Measurements from ENCODE around the gene PITHD1.
"Not testable (repeated sequence)": the region's sequence is repeated elsewhere in the genome, so short reads cannot be mapped to it uniquely, and the experiment has no call there.

PITHD1 gene

DNA sequence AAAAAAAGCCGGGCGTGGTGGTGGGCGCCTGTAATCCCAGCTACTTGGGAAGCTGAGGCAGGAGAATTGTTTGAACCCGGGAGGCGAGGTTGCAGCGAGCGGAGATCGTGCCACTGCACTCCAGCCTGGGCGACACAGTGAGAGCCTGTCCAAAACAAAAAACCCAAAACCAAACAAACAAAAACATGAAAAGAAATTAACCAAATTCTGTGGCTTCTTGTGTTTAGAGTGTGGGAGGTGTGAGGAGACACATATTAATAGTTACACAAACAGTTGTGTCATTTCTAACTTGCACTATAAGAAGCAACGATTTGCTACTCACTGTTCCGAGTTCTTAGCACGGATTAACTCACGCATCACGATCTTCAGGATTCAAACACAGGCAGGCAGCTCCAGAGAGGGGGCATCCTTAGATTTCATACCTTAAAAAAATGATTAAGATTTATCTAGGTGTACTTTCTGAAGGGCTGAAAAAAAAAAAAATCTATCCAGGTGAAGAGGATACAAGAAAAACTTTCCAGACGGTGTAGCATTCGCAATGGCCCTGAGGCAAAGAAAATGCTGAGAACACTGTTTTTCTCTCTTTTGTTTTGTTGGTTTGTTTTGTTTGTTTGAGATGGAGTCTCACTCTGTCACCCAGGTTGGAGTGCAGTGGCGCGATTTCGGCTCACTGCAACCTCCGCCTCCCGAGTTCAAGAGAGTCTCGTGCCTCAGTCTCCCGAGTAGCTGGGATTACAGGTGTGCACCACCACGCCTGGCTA lies 47.7 kb downstream of the PITHD1 start:
- DNase-seq (ENCODE audit: low read depth in 2 of 2): no peak

DNA sequence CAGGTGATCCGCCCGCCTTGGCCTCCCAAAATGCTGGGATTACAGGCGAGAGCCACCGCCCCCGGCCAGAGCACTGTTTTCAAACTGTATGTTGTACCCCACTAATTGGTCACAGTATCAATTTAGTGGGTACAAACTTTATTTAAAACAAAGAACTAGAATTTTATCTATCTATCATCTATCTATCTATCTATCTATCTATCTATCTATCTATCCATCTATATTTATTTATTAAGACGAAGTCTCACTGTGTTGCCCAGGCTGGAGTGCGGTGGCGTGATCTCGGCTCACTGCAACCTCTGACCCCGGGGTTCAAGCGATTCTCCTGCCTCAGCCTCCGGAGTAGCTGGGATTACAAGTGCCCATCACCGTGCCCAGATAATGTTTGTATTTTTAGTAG lies 48.4 kb downstream of the PITHD1 start:
- not testable (repeated sequence) for DNase-seq (ENCODE audit: low read depth in 2 of 2)

DNA sequence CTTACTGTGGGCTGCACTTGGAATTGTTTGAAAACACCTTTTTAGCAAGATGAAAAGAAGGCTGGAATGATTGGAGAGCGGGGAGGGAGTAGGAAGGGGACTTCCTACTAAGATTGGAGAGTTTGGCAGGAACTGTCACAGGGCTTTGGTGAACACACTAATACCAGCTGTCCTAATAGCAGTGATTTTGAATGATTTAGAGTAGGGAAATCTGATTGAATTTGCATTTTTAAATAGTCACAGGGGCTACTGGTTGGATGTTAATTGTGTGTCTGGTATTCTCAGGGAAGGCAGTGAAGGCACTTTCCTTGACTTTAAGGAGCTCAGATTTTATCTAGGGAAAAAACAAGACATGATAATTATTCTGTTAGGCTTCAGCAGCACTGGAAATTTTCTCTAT lies 49.5 kb downstream of the PITHD1 start:
- no peak for DNase-seq (ENCODE audit: low read depth in 2 of 2)

DNA sequence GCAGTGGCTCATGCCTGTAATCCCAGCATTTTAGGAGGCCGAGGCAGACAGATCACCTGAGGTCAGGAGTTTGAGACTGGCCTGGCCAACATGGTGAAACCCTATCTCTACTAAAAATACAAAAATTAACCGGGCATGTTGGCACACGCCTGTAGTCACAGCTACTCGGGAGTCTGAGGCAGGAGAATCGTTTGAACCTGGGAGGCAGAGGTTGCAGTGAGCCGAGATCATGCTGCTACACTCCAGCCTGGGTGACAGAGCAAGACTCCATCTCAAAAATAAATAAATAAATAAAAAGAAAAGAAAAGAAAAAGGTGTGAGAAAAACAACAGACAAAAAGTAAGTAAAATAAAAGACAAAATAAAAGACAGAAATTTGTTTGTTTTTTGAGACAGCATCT lies 55.9 kb downstream of the PITHD1 start:
- DNase-seq (ENCODE audit: low read depth in 2 of 2): not testable (repeated sequence)

DNA sequence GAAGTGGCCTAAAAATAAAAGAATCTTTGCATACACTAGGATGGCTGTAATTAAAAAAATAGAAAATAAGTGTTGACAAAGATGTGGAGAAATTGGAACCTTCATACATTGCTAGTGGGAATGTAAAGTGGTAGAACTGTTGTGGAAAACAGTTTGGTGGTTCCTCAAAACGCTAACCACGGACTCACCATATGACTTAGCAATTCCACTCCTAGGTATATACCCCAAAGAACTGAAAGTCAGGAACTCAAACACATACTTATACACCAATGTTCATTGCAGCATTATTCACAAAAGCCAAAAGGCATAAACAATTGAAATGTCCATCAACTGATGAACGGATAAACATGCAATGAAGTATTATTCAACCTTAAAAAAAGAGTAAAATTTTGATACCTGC lies 57.8 kb downstream of the PITHD1 start:
- no peak for DNase-seq (ENCODE audit: low read depth in 2 of 2)
